Measurements from ENCODE around the gene BSPRY.
"Not testable (repeated sequence)": the region's sequence is repeated elsewhere in the genome, so short reads cannot be mapped to it uniquely, and the experiment has no call there.

Gene BSPRY

DNA sequence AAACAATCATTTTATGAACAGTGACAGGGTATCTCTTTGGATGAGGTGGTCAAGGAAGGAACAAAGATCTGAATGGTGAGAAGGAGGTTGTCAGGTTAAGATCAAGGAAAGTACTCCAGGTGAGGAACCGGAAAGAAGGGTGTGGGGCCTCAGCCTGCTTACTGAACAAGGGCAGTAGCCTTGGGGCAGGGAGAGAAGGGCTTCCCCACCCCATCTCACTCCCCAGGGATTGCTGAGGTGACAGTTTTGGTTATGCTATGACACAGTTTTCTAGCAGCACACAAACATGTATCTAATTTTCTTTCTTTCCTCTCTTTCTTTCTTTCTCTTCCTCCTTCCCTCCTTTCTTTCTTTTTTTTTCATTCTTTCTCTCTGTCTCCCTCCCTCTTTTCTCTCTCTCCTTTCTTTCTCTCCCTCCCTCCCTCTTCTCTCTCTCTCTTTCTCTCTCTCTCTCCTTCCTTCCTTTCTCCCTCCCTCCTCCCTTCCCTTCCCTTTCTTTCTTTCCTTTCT, 31.6 kb downstream of the BSPRY start:
- Histone ChIP-seq H3K27me3 (replicated peaks) (no peaks in the 10 kb centered on the region), H3K27ac (no peak overlapping the region), H3K36me3 (replicated peaks) (no peaks in the 10 kb centered on the region), H3K4me3 (ENCODE audit: low read depth, low read length) (no peak overlapping the region)
- no peak for DNase-seq
- in situ Hi-C loops (cut with HindIII; ENCODE audit: low pct_ligation_motif_present, low sequenced_read_pairs): no loop called here
- TF ChIP-seq, protein P1, sequence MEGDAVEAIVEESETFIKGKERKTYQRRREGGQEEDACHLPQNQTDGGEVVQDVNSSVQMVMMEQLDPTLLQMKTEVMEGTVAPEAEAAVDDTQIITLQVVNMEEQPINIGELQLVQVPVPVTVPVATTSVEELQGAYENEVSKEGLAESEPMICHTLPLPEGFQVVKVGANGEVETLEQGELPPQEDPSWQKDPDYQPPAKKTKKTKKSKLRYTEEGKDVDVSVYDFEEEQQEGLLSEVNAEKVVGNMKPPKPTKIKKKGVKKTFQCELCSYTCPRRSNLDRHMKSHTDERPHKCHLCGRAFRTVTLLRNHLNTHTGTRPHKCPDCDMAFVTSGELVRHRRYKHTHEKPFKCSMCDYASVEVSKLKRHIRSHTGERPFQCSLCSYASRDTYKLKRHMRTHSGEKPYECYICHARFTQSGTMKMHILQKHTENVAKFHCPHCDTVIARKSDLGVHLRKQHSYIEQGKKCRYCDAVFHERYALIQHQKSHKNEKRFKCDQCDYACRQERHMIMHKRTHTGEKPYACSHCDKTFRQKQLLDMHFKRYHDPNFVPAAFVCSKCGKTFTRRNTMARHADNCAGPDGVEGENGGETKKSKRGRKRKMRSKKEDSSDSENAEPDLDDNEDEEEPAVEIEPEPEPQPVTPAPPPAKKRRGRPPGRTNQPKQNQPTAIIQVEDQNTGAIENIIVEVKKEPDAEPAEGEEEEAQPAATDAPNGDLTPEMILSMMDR (IDR thresholded peaks at IDR 0.05; ENCODE audit: low read depth, low read length, missing control alignments): no peak

GRCh38 chr9:113381441-113381840, 32.1 kb downstream of the BSPRY start:
- H3K4me3 ChIP-seq (ENCODE audit: low read depth, low read length); in situ Hi-C loops (cut with HindIII; ENCODE audit: low pct_ligation_motif_present, low sequenced_read_pairs); H3K36me3 ChIP-seq (replicated peaks): not testable (repeated sequence)

DNA sequence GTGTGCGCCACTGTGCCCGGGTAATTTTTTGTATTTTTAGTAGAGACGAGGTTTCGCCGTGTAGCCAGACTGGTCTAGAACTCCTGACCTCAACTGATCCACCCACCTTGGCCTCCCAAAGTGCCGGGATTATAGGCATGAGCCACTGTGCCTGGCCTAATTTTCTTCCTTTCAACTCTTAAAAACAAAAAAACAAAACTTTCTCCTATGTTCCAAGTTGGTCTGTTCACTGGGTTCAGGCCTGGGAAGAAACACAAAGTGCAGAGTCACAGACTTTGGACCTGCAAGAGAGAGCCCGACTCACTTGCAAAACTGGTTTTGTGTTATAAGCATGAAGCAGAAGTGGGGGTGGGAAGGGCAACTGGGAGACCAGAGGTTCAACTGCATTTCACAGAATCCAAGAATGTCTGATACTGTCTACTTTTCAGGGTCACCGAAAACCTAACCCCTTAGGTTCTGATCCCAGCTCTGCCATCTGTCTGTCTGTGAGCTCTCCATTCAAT, 32.6 kb downstream of the BSPRY start:
- TF ChIP-seq, protein P1 (IDR thresholded peaks at IDR 0.05; ENCODE audit: low read depth, low read length, missing control alignments): no peak
- DNase-seq: no peak
- in situ Hi-C loops (cut with HindIII; ENCODE audit: low pct_ligation_motif_present, low sequenced_read_pairs): no loop called here
- Histone ChIP-seq H3K36me3 (replicated peaks) (no peaks in the 10 kb centered on the region), H3K4me3 (ENCODE audit: low read depth, low read length) (no peak overlapping the region), H3K27me3 (replicated peaks) (no peaks in the 10 kb centered on the region), H3K27ac (no peak overlapping the region)

More at GRCh38 chr9:113381441-113381840, 32.1 kb downstream of the BSPRY start:
- not testable (repeated sequence) for DNase-seq; H3K27me3 ChIP-seq (replicated peaks); H3K27ac ChIP-seq

DNA sequence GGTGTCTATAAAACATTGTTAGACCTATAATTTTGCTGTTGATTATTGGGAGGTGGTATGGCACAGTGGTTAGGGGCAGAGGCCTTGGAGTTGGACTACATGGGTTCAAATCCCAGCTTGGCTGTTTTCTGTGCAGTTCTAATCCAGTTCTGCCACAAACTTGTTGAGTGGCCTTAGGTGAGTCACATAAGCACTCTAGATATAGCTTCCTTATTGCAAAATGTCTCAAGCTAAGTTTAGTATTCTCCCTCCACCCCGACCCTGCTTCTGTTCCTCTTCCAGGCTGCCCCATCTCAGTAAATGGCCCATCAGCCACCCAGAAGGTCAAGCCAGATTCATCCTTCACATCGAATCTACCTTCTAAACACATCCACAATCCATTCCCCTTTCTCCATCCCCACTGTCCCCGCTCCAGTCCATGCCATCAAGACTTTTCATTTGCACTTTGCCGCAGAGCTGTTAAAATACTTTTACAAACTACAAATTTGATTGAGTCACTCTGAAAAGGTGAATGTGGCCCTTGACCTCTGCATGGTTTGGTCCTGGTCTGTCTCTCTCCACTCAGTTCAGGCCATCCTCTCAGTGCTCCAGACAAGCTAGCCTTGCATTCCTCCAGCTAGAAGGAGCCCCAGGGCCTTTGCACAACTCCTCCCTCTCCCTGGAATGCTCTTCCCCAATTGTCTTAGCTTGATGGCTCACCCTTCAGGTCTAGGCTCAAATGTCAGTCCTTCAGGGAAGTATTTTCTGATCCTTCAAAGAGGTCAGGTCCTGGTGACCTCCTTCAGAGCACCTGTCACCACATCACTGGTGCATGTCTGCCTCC, 37.4 kb downstream of the BSPRY start:
- DNase-seq: no peak
- Histone ChIP-seq H3K27ac (no peak overlapping the region), H3K4me3 (ENCODE audit: low read depth, low read length) (no peak overlapping the region), H3K36me3 (replicated peaks) (peaks cover 39% of the 10 kb centered on the region), H3K27me3 (replicated peaks) (no peaks in the 10 kb centered on the region)
- in situ Hi-C loops (cut with HindIII; ENCODE audit: low pct_ligation_motif_present, low sequenced_read_pairs): no loop called here
- TF ChIP-seq, protein P1 (IDR thresholded peaks at IDR 0.05; ENCODE audit: low read depth, low read length, missing control alignments): no peak

DNA sequence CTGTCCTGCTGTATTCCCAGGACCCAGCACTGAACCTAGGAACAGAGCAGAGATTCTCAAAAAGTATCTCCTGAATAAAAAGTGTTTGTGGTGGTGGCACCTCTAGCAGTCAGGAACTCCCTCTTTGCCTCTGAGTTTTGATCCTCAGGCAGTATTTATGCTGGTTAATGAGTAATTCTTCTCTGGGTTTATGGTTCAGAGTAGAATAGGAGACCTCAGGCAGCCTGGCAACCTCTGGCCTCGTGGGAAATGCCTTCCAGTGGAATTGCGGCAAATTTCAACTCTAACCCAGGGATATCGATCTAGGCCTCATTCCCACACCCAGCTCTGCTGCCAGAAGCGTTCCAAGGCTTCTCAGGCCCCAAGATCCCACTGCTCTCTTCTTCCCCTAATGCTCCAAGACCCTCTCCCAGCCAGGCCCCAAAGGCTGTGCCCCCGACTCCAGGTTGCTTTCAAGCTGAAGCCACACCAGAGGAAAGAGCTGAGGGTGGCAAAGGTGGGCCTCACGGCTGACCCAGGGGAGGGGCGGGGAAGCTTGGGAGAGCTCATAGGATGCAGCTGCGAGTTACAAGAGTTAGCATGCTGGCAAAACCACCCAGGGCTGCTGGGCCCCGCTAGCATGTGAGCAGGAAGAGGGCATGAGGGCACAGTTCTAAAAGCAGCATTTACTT, 38.4 kb downstream of the BSPRY start:
- Histone ChIP-seq H3K4me3 (ENCODE audit: low read depth, low read length) (no peak overlapping the region), H3K27ac (no peak overlapping the region), H3K36me3 (replicated peaks) (peaks cover 39% of the 10 kb centered on the region), H3K27me3 (replicated peaks) (no peaks in the 10 kb centered on the region)
- in situ Hi-C loops (cut with HindIII; ENCODE audit: low pct_ligation_motif_present, low sequenced_read_pairs): no loop called here
- TF ChIP-seq, protein P1 (IDR thresholded peaks at IDR 0.05; ENCODE audit: low read depth, low read length, missing control alignments): no peak
- DNase-seq: no peak

DNA sequence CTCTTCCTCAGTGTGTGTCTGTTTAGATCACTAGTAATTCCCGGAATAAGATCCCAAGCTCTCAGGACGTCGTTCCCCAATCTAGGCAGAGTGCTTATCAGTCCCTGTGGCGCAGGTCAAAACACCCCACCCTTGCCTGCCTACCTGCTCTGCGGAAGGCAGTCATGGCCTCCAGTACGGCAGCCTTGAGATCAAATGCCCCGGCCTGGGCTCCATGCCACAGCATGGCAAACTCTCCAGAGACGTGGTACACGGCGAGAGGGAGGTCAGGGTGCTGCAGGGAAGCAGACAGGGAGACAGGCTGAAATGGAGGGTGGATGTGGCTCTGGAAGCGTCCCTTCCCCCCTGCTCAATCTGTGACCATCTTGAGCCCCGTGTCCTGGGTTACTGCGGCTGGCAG, 39.5 kb downstream of the BSPRY start:
- H3K27me3 ChIP-seq (replicated peaks): no peaks in the 10 kb centered on the region
- in situ Hi-C loops (cut with HindIII; ENCODE audit: low pct_ligation_motif_present, low sequenced_read_pairs): no loop called here
- H3K27ac ChIP-seq: no peak overlapping the region
- no peak overlapping the region for H3K4me3 ChIP-seq (ENCODE audit: low read depth, low read length)
- no peak for DNase-seq
- TF ChIP-seq, protein P1 (IDR thresholded peaks at IDR 0.05; ENCODE audit: low read depth, low read length, missing control alignments): no peak
- peaks cover 39% of the 10 kb centered on the region for H3K36me3 ChIP-seq (replicated peaks)

All from brain microvascular endothelial cell (primary cell).